HG03439 (cell line): ENCODE data around the gene SGCA.

Experiments
- ATAC-seq: cut with Tn5 transposase; IDR thresholded peaks from one replicate; pipeline ENCODE4 v1.9.1; 2021; ENCODE audit warnings: mild to moderate bottlenecking, moderate library complexity; ENCODE audit not compliant: unreplicated experiment

Gene SGCA

GRCh38 chr17:50219939-50220465 lies 54.2 kb downstream of the SGCA start:
- no peak for ATAC-seq

GRCh38 chr17:50220811-50221210 lies 55.0 kb downstream of the SGCA start:
- no peak for ATAC-seq

- no peak for ATAC-seq
Measured at GRCh38 chr17:50221266-50221863, 55.6 kb downstream of the SGCA start.

- no peak for ATAC-seq
Measured at GRCh38 chr17:50221864-50222545, 56.2 kb downstream of the SGCA start.

- ATAC-seq = no peak
Measured at GRCh38 chr17:50222922-50223321, 57.1 kb downstream of the SGCA start.
